HG02759 (cell line): Measurements from ENCODE around the gene COL13A1.

ENCODE experiments used
- ATAC-seq: cut with Tn5 transposase; IDR thresholded peaks from one replicate; pipeline ENCODE4 v1.9.1; 2021; ENCODE audit warnings: mild to moderate bottlenecking, moderate library complexity; ENCODE audit not compliant: unreplicated experiment

Gene COL13A1

GRCh38 chr10:69939481-69939880 is 137.8 kb downstream of the COL13A1 start:
- ATAC-seq, result no peak

GRCh38 chr10:69941730-69942129 is 140.0 kb downstream of the COL13A1 start:
- ATAC-seq, result no peak

GRCh38 chr10:69943292-69943820 is 141.7 kb downstream of the COL13A1 start:
- no peak for ATAC-seq

- no peak for ATAC-seq
Observed at GRCh38 chr10:69944761-69945160, 143.1 kb downstream of the COL13A1 start.

GRCh38 chr10:69948261-69948660 is 146.6 kb downstream of the COL13A1 start:
- ATAC-seq, result no peak

GRCh38 chr10:69949770-69950169 is 148.1 kb downstream of the COL13A1 start:
- ATAC-seq, result no peak

- ATAC-seq, result no peak
Observed at GRCh38 chr10:69951658-69952057, 150.0 kb downstream of the COL13A1 start.

GRCh38 chr10:69952069-69952800 is 150.5 kb downstream of the COL13A1 start:
- no peak for ATAC-seq

GRCh38 chr10:69952821-69953221 is 151.1 kb downstream of the COL13A1 start:
- no peak for ATAC-seq

GRCh38 chr10:69953851-69954250 is 152.1 kb downstream of the COL13A1 start:
- ATAC-seq, result no peak

GRCh38 chr10:69955211-69955805 is 153.6 kb downstream of the COL13A1 start:
- ATAC-seq, result no peak

GRCh38 chr10:69955897-69956740 is 154.4 kb downstream of the COL13A1 start:
- ATAC-seq, result no peak

GRCh38 chr10:69956741-69957230 is 155.1 kb downstream of the COL13A1 start:
- ATAC-seq, result no peak

- no peak for ATAC-seq
Observed at GRCh38 chr10:69957241-69957885, 155.7 kb downstream of the COL13A1 start.

GRCh38 chr10:69957886-69958555 is 156.3 kb downstream of the COL13A1 start:
- no peak for ATAC-seq

GRCh38 chr10:69958556-69958902 is 156.8 kb downstream of the COL13A1 start:
- ATAC-seq, result no peak

GRCh38 chr10:69959911-69960310 is 158.2 kb downstream of the COL13A1 start:
- ATAC-seq, result no peak

GRCh38 chr10:69960606-69960987 is 158.9 kb downstream of the COL13A1 start:
- no peak for ATAC-seq

GRCh38 chr10:69960988-69961880 is 159.5 kb downstream of the COL13A1 start:
- ATAC-seq, result no peak
